Breast epithelium (tissue), 3 donors: ENCODE data around the gene TPST2.

Source experiments
- POLR2A ChIP-seq: fragments of 450-650 bp; IDR thresholded peaks from one replicate; pipeline ENCODE4 v1.6.1; 2016; ENCODE audit warnings: antibody characterized with exemption, mild to moderate bottlenecking, moderate library complexity
- TF ChIP-seq, protein P1 (sequence below), 3 donors: fragments of 450-650 bp; IDR thresholded peaks; one replicate each; pipeline ENCODE4 v1.5.1; 2016 to 2017; ENCODE audit warnings: antibody characterized with exemption in 3 of 3, mild to moderate bottlenecking in 3 of 3, moderate library complexity in 3 of 3

DNA sequence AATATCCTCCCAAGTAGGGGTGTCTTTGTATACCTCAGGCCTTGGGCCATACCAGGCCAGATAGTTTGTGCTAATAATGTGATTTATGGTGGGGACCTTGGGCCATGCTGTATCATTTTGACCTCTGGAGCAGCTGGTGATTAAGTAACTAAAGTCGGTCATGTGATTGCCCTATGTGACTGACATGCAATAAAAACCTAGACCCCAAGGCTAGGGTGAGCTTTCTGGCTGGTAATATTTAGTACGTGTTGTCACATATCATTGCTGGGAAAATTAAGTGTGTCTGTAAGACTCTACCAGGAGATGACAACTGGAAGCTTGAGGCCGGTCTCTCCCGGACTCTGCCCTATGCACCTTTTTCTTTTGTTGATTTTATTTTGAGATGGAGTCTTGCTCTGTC is 65.1 kb downstream of the TPST2 start:
- TF ChIP-seq, protein P1, sequence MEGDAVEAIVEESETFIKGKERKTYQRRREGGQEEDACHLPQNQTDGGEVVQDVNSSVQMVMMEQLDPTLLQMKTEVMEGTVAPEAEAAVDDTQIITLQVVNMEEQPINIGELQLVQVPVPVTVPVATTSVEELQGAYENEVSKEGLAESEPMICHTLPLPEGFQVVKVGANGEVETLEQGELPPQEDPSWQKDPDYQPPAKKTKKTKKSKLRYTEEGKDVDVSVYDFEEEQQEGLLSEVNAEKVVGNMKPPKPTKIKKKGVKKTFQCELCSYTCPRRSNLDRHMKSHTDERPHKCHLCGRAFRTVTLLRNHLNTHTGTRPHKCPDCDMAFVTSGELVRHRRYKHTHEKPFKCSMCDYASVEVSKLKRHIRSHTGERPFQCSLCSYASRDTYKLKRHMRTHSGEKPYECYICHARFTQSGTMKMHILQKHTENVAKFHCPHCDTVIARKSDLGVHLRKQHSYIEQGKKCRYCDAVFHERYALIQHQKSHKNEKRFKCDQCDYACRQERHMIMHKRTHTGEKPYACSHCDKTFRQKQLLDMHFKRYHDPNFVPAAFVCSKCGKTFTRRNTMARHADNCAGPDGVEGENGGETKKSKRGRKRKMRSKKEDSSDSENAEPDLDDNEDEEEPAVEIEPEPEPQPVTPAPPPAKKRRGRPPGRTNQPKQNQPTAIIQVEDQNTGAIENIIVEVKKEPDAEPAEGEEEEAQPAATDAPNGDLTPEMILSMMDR (IDR thresholded peaks at IDR 0.05): no peak
- no peak for TF ChIP-seq POLR2A
